Measurements from ENCODE around the gene FADS2. TPM values are rescaled to one million over a fixed set of nuclear protein-coding genes. Genes with fewer than 3 reads are reported as not detected.

FADS2 gene
- total and polyA plus RNA-seq, 2 experiments from 2014 or later, result 124 to 392 TPM

DNA sequence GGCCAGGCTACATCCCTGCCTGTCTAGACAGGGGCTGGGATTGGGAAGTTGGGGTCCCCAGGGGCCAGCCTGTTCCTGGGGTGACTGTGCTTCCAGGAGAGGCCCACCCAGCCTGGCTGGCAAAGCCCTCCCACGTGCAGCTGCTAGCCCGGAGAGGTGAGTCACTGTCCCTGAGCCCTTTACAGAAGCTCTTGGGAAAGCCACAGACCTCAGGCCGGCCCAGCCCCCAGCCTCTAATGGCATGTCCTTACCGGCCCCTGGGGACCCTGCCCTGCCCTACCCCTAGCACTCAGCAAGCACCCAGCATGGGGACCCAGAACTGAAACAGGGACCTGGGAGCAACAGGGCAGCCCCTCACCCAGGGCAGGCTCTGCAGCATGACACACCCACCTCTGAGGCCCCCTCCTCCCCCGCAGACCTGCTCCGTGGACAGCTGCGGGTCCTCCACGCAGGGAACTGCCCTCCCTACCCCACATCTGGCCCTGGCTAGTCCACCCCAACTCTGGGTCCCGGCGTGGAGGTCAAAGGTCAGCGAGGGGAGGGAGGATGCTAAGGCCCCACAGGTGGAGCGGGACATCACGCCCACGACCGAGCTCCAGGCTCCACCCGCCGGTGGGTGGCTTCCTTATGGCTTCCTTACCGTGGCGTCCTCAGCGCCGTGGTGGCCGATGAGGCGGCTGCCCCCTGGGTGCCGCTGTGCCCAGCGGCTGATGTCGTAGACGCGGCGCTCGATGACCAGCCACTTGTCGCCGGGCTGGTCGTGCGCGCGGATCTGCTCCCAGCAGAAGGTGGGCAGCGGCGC, 62.6 kb downstream of the FADS2 start:
- Mint-ChIP-seq H3K4me3 (peak overlapping the region; percentile 75), H3K9me3 (no peaks in the 10 kb centered on the region; the same call in 2 of the 3 replicates), H3K4me1 (peaks cover 6% of the 10 kb centered on the region), H3K27ac (no peak overlapping the region), H3K36me3 (ENCODE audit: low read depth) (peaks cover 4% of the 10 kb centered on the region), H3K27me3 (ENCODE audit: insufficient read depth, low read depth, poor library complexity) (peaks cover 5% of the 10 kb centered on the region)
- no peak overlapping the region for H3K27ac ChIP-seq (ENCODE audit: low read depth)
- peaks cover 4% of the 10 kb centered on the region; the same call in 1 of the 2 replicates for H3K4me1 ChIP-seq (ENCODE audit: insufficient read depth)
- no peaks in the 10 kb centered on the region; the same call in 1 of the 2 replicates for H4K20me1 ChIP-seq (replicated peaks; ENCODE audit: insufficient read depth)
- no peaks in the 10 kb centered on the region for H3K27me3 ChIP-seq (ENCODE audit: insufficient read depth)
- no peaks in the 10 kb centered on the region for H3K36me3 ChIP-seq (ENCODE audit: insufficient read depth)
- peaks cover 13% of the 10 kb centered on the region for H3K79me2 ChIP-seq (replicated peaks; ENCODE audit: insufficient read depth)
- 0 out of 2 replicates have a peak, but pooled peaks cover 5% of the 10 kb centered on the region for H3F3A ChIP-seq (replicated peaks; ENCODE audit: low read depth)
- no peak for DNase-seq (ENCODE audit: low spot score)
- 0 out of 2 replicates have a peak overlapping the region, but pooled peaks have one; percentile 28 for H2AFZ ChIP-seq
- no peak for TF ChIP-seq EZH2 (IDR thresholded peaks at IDR 0.05; ENCODE audit: low read depth, unreplicated experiment)
- TF ChIP-seq NANOG (IDR thresholded peaks at IDR 0.05; ENCODE audit: borderline replicate concordance), result no peak
- TF ChIP-seq, protein P1, sequence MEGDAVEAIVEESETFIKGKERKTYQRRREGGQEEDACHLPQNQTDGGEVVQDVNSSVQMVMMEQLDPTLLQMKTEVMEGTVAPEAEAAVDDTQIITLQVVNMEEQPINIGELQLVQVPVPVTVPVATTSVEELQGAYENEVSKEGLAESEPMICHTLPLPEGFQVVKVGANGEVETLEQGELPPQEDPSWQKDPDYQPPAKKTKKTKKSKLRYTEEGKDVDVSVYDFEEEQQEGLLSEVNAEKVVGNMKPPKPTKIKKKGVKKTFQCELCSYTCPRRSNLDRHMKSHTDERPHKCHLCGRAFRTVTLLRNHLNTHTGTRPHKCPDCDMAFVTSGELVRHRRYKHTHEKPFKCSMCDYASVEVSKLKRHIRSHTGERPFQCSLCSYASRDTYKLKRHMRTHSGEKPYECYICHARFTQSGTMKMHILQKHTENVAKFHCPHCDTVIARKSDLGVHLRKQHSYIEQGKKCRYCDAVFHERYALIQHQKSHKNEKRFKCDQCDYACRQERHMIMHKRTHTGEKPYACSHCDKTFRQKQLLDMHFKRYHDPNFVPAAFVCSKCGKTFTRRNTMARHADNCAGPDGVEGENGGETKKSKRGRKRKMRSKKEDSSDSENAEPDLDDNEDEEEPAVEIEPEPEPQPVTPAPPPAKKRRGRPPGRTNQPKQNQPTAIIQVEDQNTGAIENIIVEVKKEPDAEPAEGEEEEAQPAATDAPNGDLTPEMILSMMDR (conservative IDR thresholded peaks at IDR 0.05; ENCODE audit: low read depth in 2 of 2), result no peak
- TF ChIP-seq CREB1 (CRISPR knock-in tag; IDR thresholded peaks at IDR 0.05; ENCODE audit: low read depth), result no peak
- TF ChIP-seq ZNF114 (CRISPR knock-in tag; IDR thresholded peaks at IDR 0.05), result no peak
- TF ChIP-seq JUNB (IDR thresholded peaks at IDR 0.05; ENCODE audit: unreplicated experiment), result no peak
- TF ChIP-seq POLR2AphosphoS5 (IDR thresholded peaks at IDR 0.05; ENCODE audit: low read depth), result no peak
- TF ChIP-seq, protein P2, sequence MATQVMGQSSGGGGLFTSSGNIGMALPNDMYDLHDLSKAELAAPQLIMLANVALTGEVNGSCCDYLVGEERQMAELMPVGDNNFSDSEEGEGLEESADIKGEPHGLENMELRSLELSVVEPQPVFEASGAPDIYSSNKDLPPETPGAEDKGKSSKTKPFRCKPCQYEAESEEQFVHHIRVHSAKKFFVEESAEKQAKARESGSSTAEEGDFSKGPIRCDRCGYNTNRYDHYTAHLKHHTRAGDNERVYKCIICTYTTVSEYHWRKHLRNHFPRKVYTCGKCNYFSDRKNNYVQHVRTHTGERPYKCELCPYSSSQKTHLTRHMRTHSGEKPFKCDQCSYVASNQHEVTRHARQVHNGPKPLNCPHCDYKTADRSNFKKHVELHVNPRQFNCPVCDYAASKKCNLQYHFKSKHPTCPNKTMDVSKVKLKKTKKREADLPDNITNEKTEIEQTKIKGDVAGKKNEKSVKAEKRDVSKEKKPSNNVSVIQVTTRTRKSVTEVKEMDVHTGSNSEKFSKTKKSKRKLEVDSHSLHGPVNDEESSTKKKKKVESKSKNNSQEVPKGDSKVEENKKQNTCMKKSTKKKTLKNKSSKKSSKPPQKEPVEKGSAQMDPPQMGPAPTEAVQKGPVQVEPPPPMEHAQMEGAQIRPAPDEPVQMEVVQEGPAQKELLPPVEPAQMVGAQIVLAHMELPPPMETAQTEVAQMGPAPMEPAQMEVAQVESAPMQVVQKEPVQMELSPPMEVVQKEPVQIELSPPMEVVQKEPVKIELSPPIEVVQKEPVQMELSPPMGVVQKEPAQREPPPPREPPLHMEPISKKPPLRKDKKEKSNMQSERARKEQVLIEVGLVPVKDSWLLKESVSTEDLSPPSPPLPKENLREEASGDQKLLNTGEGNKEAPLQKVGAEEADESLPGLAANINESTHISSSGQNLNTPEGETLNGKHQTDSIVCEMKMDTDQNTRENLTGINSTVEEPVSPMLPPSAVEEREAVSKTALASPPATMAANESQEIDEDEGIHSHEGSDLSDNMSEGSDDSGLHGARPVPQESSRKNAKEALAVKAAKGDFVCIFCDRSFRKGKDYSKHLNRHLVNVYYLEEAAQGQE (IDR thresholded peaks at IDR 0.05; ENCODE audit: unreplicated experiment), result no peak
- TF ChIP-seq EZH2phosphoT487 (IDR thresholded peaks at IDR 0.05; ENCODE audit: unreplicated experiment), result no peak
- TF ChIP-seq ZNF331 (CRISPR knock-in tag; IDR thresholded peaks at IDR 0.05; ENCODE audit: low read depth), result no peak
- H3K4me3 ChIP-seq, result peak overlapping the region; percentile 82
- peak; percentile 13 for ATAC-seq
- peak overlapping the region; percentile 89 for H3K4me2 ChIP-seq
- no peaks in the 10 kb centered on the region for H3K9me2 ChIP-seq (ENCODE audit: insufficient read depth)
